Loucy (cell line): ENCODE results near the gene AP5Z1.

ENCODE experiments used
- CTCF ChIP-seq: fragments of 200-600 bp; sonication (generic); conservative IDR thresholded peaks from 2 replicates; pipeline ENCODE4 v1.5.1; 2014; ENCODE audit warnings: mild to moderate bottlenecking, antibody characterized with exemption, low read length
- EZH2phosphoT487 ChIP-seq: fragments of 200-600 bp; IDR thresholded peaks from 2 replicates; pipeline ENCODE4 v1.6.1; 2018; ENCODE audit warnings: antibody characterized with exemption, mild to moderate bottlenecking, moderate library complexity, borderline replicate concordance

GRCh38 chr7:4798706-4799235 lies 23.3 kb downstream of the AP5Z1 start:
- TF ChIP-seq CTCF (no peak), EZH2phosphoT487 (no peak)
